HepG2 (cell line): Measurements from ENCODE around the gene RCOR3. TPM values are rescaled to one million over a fixed set of nuclear protein-coding genes. Genes with fewer than 3 reads are reported as not detected.

Source experiments
- DNMT3B ChIP-seq: conservative IDR thresholded peaks from 2 replicates; pipeline ENCODE4 v1.6.1; 2016; ENCODE audit warnings: missing biosample characterization, control low read depth
- ELF1 ChIP-seq: sonication (generic); formaldehyde crosslinking; IDR thresholded peaks from 2 replicates; pipeline ENCODE4 v1.4.0; 2020; ENCODE audit warnings: missing genetic modification reagents
- EZH2 ChIP-seq: conservative IDR thresholded peaks from 2 replicates; pipeline ENCODE4 v1.6.1; 2012; ENCODE audit warnings: mild to moderate bottlenecking, low read depth, low read length, moderate library complexity
- GATAD2A ChIP-seq: IDR thresholded peaks from 2 replicates; pipeline ENCODE4 v1.6.1; 2016
- HNF4A ChIP-seq: sonication (generic); formaldehyde crosslinking; IDR thresholded peaks from 2 replicates; pipeline ENCODE4 v1.4.0; 2020; ENCODE audit warnings: missing genetic modification reagents
- HNRNPLL ChIP-seq: fragments of 200-400 bp; formaldehyde crosslinking; IDR thresholded peaks from 2 replicates; pipeline ENCODE4 v1.6.1; 2017; ENCODE audit warnings: mild to moderate bottlenecking, low read depth, low read length; ENCODE audit not compliant: poor library complexity, severe bottlenecking
- KDM2A ChIP-seq: sonication (generic); formaldehyde crosslinking; IDR thresholded peaks from 2 replicates; pipeline ENCODE4 v1.4.0; 2020; ENCODE audit warnings: low read depth, missing genetic modification reagents, borderline replicate concordance
- KDM4B ChIP-seq: sonication (generic); formaldehyde crosslinking; IDR thresholded peaks from 2 replicates; pipeline ENCODE4 v1.4.0; 2020; ENCODE audit warnings: missing genetic modification reagents
- MAFG ChIP-seq: sonication (generic); formaldehyde crosslinking; IDR thresholded peaks from 2 replicates; pipeline ENCODE4 v1.5.1; 2020; ENCODE audit warnings: mild to moderate bottlenecking, missing genetic modification reagents
- MTA1 ChIP-seq: sonication (generic); formaldehyde crosslinking; IDR thresholded peaks from 2 replicates; pipeline ENCODE4 v1.4.0; 2020; ENCODE audit warnings: missing genetic modification reagents, mild to moderate bottlenecking, borderline replicate concordance
- NFAT5 ChIP-seq: sonication (generic); formaldehyde crosslinking; IDR thresholded peaks from 2 replicates; pipeline ENCODE4 v1.4.0; 2020; ENCODE audit warnings: missing genetic modification reagents
- PRPF4 ChIP-seq: fragments of 200-400 bp; formaldehyde crosslinking; IDR thresholded peaks from 2 replicates; pipeline ENCODE4 v1.6.1; 2016; ENCODE audit warnings: low read length, low read depth; ENCODE audit not compliant: poor library complexity, severe bottlenecking
- THAP8 ChIP-seq: sonication (generic); formaldehyde crosslinking; IDR thresholded peaks from 2 replicates; pipeline ENCODE4 v1.5.1; 2020; ENCODE audit warnings: missing genetic modification reagents, mild to moderate bottlenecking, borderline replicate concordance
- ZFP37 ChIP-seq: sonication (generic); formaldehyde crosslinking; IDR thresholded peaks from 2 replicates; pipeline ENCODE4 v1.4.0; 2020; ENCODE audit warnings: missing genetic modification reagents, borderline replicate concordance
- ZFX ChIP-seq: sonication (generic); formaldehyde crosslinking; IDR thresholded peaks from 2 replicates; pipeline ENCODE4 v1.4.0; 2020; ENCODE audit warnings: mild to moderate bottlenecking, low read depth, missing genetic modification reagents, moderate library complexity
- ZMYM3 ChIP-seq: sonication (generic); formaldehyde crosslinking; IDR thresholded peaks from 2 replicates; pipeline ENCODE4 v1.5.1; 2020; ENCODE audit warnings: mild to moderate bottlenecking, missing genetic modification reagents
- ZNF138 ChIP-seq: sonication (generic); formaldehyde crosslinking; IDR thresholded peaks from 2 replicates; pipeline ENCODE4 v1.5.0; 2020; ENCODE audit warnings: mild to moderate bottlenecking, low read depth, missing genetic modification reagents
- ZNF761 ChIP-seq: sonication (generic); formaldehyde crosslinking; conservative IDR thresholded peaks from 2 replicates; pipeline ENCODE4 v1.4.0; 2020; ENCODE audit warnings: mild to moderate bottlenecking, missing genetic modification reagents
- ZSCAN29 ChIP-seq: sonication (generic); formaldehyde crosslinking; conservative IDR thresholded peaks from 2 replicates; pipeline ENCODE4 v1.4.0; 2020; ENCODE audit warnings: mild to moderate bottlenecking, missing genetic modification reagents
- polyA plus RNA-seq, 8 experiments: library from polyadenylated mRNA; depleted of rRNA in 3 of 8; stranded (reverse) in 7 of 8; unstranded in 1 of 8; fragments of >200 nt; fragmentation: Illumina TruSeq in 4 of 8; extraction: Trizol in 4 of 8; gene quantifications; 2 replicates each; pipeline versions ENCODE4 v1.2.1 to v1.2.3, GENCODE V29; 2011 to 2016; ENCODE audit warnings: low read depth in 4 of 8, missing spikeins in 1 of 8, mixed read lengths in 1 of 8; ENCODE audit not compliant: insufficient read depth in 1 of 8
- total RNA-seq, 5 experiments: library from RNA; depleted of rRNA; stranded (reverse); fragments of >200 nt; fragmentation: Illumina TruSeq; extraction: Trizol; gene quantifications; 2 replicates each; pipeline ENCODE4 v1.2.3, GENCODE V29; 2016; ENCODE audit warnings: low read depth in 1 of 5
- TF ChIP-seq, protein P1 (sequence below): sonication (generic); formaldehyde crosslinking; IDR thresholded peaks from 2 replicates; pipeline ENCODE4 v1.4.0; 2020; ENCODE audit warnings: mild to moderate bottlenecking, missing genetic modification reagents
- TF ChIP-seq, protein P2 (sequence below): sonication (generic); formaldehyde crosslinking; IDR thresholded peaks from 2 replicates; pipeline ENCODE4 v1.4.0; 2020; ENCODE audit warnings: mild to moderate bottlenecking, missing genetic modification reagents, borderline replicate concordance

The RCOR3 gene
- total and polyA plus RNA-seq, 2 of the 13 experiments (the other 11 are each of a cell fraction or from before 2014, with no cell fraction given) = 16.8 to 31.6 TPM

DNA sequence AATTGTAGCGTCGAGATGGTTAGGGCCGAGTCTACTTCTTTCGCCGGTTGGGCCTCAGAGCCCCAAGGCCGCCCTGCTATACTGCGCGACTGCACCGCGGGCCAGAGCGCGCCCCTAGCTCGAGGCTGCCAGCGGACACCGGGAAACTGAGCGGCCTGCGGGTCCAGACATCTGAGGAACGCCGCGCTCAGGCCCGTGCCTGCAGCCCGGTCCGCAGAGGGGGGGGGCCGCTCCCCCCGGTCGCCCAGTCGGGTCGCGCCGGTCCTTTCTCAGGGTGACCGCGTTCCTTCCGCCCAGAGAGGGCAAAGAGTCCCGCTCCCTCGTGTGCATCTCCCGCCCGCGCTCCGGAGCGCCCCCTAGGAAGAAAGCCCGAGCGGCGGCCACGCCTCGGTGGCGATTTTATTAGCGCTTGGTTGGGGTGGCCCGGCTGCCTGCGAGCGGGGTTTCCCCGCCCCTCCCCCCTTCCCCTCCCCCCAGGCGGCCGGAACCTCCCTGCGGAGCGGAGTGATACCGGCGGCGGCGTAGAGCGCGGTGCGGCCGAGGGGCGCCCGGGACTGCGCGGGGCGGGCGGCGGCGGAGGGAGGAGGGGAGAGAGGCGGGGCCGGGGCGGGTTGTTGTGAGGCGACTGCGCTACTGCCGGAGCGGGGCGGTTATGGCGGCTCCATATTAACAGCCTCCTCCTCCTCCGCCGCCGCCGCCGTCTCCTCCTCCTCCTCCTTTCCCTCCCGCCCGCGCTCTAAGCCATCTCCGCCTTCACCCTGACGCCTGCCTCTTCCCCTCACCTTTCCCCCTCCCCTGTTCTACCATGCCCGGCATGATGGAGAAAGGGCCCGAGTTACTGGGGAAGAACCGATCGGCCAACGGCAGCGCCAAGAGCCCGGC, at the start of gene RCOR3 (continued):
- TF ChIP-seq THAP8 (peak; percentile 69; the same call in 1 of the 2 replicates), PRPF4 (peak; percentile 99), KDM4B (CRISPR knock-in tag) (no peak; the same call in 1 of the 2 replicates), MTA1 (CRISPR knock-in tag) (peak; percentile 97; the same call in 1 of the 2 replicates), DNMT3B (peak; percentile 68; the same call in 1 of the 2 replicates), ELF1 (peak; percentile 43; the same call in 1 of the 2 replicates), HNRNPLL (peak; percentile 99), NFAT5 (peak; percentile 71; the same call in 1 of the 2 replicates), ZFP37 (CRISPR knock-in tag) (peak; percentile 32; the same call in 1 of the 2 replicates), EZH2 (no peak), ZNF761 (CRISPR knock-in tag) (0 out of 2 replicates have a peak, but pooled peaks have one; percentile 80), ZFX (CRISPR knock-in tag) (peak; percentile 96), GATAD2A (peak; percentile 84), ZSCAN29 (CRISPR knock-in tag) (0 out of 2 replicates have a peak, but pooled peaks have one; percentile 48), ZMYM3 (CRISPR knock-in tag) (no peak), HNF4A (CRISPR knock-in tag) (peak; percentile 53), ZNF138 (CRISPR knock-in tag) (no peak), KDM2A (peak; percentile 95), MAFG (no peak)
- TF ChIP-seq, protein P1, sequence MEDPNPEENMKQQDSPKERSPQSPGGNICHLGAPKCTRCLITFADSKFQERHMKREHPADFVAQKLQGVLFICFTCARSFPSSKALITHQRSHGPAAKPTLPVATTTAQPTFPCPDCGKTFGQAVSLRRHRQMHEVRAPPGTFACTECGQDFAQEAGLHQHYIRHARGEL (CRISPR knock-in tag) = no peak
- TF ChIP-seq, protein P2, sequence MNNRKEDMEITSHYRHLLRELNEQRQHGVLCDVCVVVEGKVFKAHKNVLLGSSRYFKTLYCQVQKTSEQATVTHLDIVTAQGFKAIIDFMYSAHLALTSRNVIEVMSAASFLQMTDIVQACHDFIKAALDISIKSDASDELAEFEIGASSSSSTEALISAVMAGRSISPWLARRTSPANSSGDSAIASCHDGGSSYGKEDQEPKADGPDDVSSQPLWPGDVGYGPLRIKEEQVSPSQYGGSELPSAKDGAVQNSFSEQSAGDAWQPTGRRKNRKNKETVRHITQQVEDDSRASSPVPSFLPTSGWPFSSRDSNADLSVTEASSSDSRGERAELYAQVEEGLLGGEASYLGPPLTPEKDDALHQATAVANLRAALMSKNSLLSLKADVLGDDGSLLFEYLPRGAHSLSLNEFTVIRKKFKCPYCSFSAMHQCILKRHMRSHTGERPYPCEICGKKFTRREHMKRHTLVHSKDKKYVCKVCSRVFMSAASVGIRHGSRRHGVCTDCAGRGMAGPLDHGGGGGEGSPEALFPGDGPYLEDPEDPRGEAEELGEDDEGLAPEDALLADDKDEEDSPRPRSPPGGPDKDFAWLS (CRISPR knock-in tag) = 0 out of 2 replicates have a peak, but pooled peaks have one; percentile 67
